K562 (cell line): Measurements from ENCODE around the gene TMEM154. TPM values are rescaled to one million over a fixed set of nuclear protein-coding genes. Genes with fewer than 3 reads are reported as not detected.

Experiments used
- ATAC-seq: fragments of 200-7000 bp; cut with Tn5 transposase; 3 replicates; pipeline ENCODE4 v1.9.1; 2020; ENCODE audit warnings: moderate library complexity
- BruUV-seq: library from RNA; stranded (reverse); fragments of 400-500 nt; replicated peaks from 2 replicates; lab custom pipeline; 2021; lab: Mats Ljungman, UMichigan
- CTCF ChIA-PET: fragments of 300-600 bp; formaldehyde crosslinking; extraction: SDS; loops from one replicate; lab custom pipeline; 2021; ENCODE audit warnings: low intra/inter-chr PET ratio; lab: Yijun Ruan, JAX
- POLR2A ChIA-PET: fragments of 300-600, 350-650 bp; sonication (Branson Sonifier 250); formaldehyde crosslinking; extraction: SDS; loops from one replicate; lab custom pipeline; 2021; ENCODE audit warnings: antibody characterized with exemption, inconsistent platforms; lab: Yijun Ruan, JAX
- DNase-seq, 4 experiments: peaks; one replicate each; pipeline versions ENCODE4 v3.0.0 to v3.0.0-alpha.2; 2011 to 2018; ENCODE audit warnings: low spot score in 3 of 4, mixed read lengths in 3 of 4; ENCODE audit errors: extremely low read depth in 1 of 4
- FAIRE-seq: peaks from 2 replicates; lab custom pipeline; 2011; peaks lifted over from hg19 to GRCh38; lab: Jason Lieb, UNC
- H2AFZ ChIP-seq: 2 replicates; pipeline ENCODE4 v1.6.0; 2011; ENCODE audit warnings: low read depth, low read length, control low read depth, inconsistent platforms
- H3K27ac ChIP-seq: fragments of 200-600 bp; 3 replicates; pipeline ENCODE4 v1.8.0; 2011; ENCODE audit warnings: low read depth, mild to moderate bottlenecking, control low read depth, inconsistent platforms, low read length, moderate library complexity, mixed read lengths; ENCODE audit errors: extremely low read depth
- H3K27me3 ChIP-seq, 2 experiments: fragments of 300-600 bp in 1 of 2; 2 replicates in 1 of 2; 3 replicates in 1 of 2; pipeline versions ENCODE4 v1.6.0 to v1.8.0; 2011; ENCODE audit warnings: inconsistent platforms in 2 of 2, low read length in 2 of 2, mild to moderate bottlenecking in 1 of 2, mixed read lengths in 1 of 2, moderate library complexity in 1 of 2; ENCODE audit not compliant: control insufficient read depth in 2 of 2, insufficient read depth in 2 of 2
- H3K36me3 ChIP-seq: fragments of 300-600 bp; 3 replicates; pipeline ENCODE4 v1.8.0; 2011; ENCODE audit warnings: mild to moderate bottlenecking, low read length, inconsistent platforms; ENCODE audit not compliant: control insufficient read depth, insufficient read depth
- H3K4me1 ChIP-seq, 2 experiments: fragments of 200-600 bp in 1 of 2; replicated peaks in 1 of 2; 2 replicates in 1 of 2; 3 replicates in 1 of 2; pipeline versions ENCODE4 v1.5.1 to v1.8.0; 2011; ENCODE audit warnings: inconsistent platforms in 2 of 2, low read length in 2 of 2, mild to moderate bottlenecking in 1 of 2, mixed read lengths in 1 of 2, moderate library complexity in 1 of 2; ENCODE audit not compliant: control insufficient read depth in 2 of 2, insufficient read depth in 2 of 2
- H3K4me2 ChIP-seq: 2 replicates; pipeline ENCODE4 v1.6.1; 2011; ENCODE audit warnings: low read length, control low read depth, inconsistent platforms, mixed read lengths; ENCODE audit not compliant: insufficient read depth
- H3K4me3 ChIP-seq: fragments of 200-600 bp; sonication (generic), shearing (Covaris generic); 2 replicates; pipeline ENCODE4 v1.5.1; 2016; ENCODE audit warnings: control low read depth, inconsistent platforms
- H3K79me2 ChIP-seq: fragments of 200-600 bp; 3 replicates; pipeline ENCODE4 v1.8.0; 2011; ENCODE audit warnings: low read length, inconsistent platforms; ENCODE audit not compliant: control insufficient read depth, insufficient read depth
- H3K9ac ChIP-seq, 2 experiments: 2 replicates each; pipeline versions ENCODE4 v1.6.0 to v1.6.1; 2011; ENCODE audit warnings: low read depth in 2 of 2, low read length in 2 of 2, control low read depth in 1 of 2, inconsistent platforms in 1 of 2, mild to moderate bottlenecking in 1 of 2, mixed read lengths in 1 of 2; ENCODE audit not compliant: insufficient read depth in 1 of 2
- H3K9me1 ChIP-seq: one replicate; pipeline ENCODE4 v1.6.0; 2011; ENCODE audit warnings: inconsistent platforms, mild to moderate bottlenecking, low read length, moderate library complexity; ENCODE audit not compliant: control insufficient read depth, insufficient read depth
- H3K9me3 ChIP-seq: replicated peaks from 2 replicates; pipeline ENCODE4 v1.5.1; 2011; ENCODE audit warnings: low read depth, low read length, inconsistent platforms; ENCODE audit not compliant: control insufficient read depth, insufficient read depth
- H4K20me1 ChIP-seq: replicated peaks from 2 replicates; pipeline ENCODE4 v1.6.1; 2011; ENCODE audit warnings: low read length, inconsistent platforms, mixed read lengths; ENCODE audit not compliant: control insufficient read depth, insufficient read depth
- ATF1 ChIP-seq, 2 experiments: fragments of 450-650 bp in 1 of 2; IDR thresholded peaks; 2 replicates each; pipeline ENCODE4 v1.6.1; 2016; ENCODE audit warnings: missing compliant biosample characterization in 1 of 2, missing genetic modification characterization in 1 of 2
- CBX8 ChIP-seq: fragments of 200-600 bp; sonication (generic); IDR thresholded peaks from 2 replicates; pipeline ENCODE4 v1.6.1; 2012; ENCODE audit warnings: borderline replicate concordance, mixed run types, low read depth, mild to moderate bottlenecking, moderate library complexity, mixed read lengths, low read length, control low read depth, inconsistent platforms; ENCODE audit not compliant: poor library complexity, severe bottlenecking; ENCODE audit errors: extremely low read depth
- CREBBP ChIP-seq: IDR thresholded peaks from one replicate; pipeline ENCODE4 v1.6.1; 2012; ENCODE audit warnings: low read depth, mild to moderate bottlenecking, control low read depth, inconsistent platforms, low read length
- FOSL1 ChIP-seq: fragments of 200-800 bp; sonication (Bioruptor generic); conservative IDR thresholded peaks from 2 replicates; pipeline ENCODE4 v1.6.1; 2016; ENCODE audit warnings: missing genetic modification characterization, missing compliant biosample characterization
- NFIC ChIP-seq: fragments of 450-650 bp; IDR thresholded peaks from 2 replicates; pipeline ENCODE4 v1.6.1; 2017; ENCODE audit warnings: mild to moderate bottlenecking, inconsistent platforms
- POLR2G ChIP-seq: fragments of 200-400 bp; formaldehyde crosslinking; IDR thresholded peaks from 2 replicates; pipeline ENCODE4 v1.6.1; 2017; ENCODE audit warnings: low read depth, mild to moderate bottlenecking, antibody characterized with exemption, low read length, moderate library complexity
- RBFOX2 ChIP-seq: fragments of 200-400 bp; formaldehyde crosslinking; IDR thresholded peaks from 2 replicates; pipeline ENCODE4 v1.6.1; 2017; ENCODE audit warnings: low read depth, mild to moderate bottlenecking, low read length, moderate library complexity
- ZNF584 ChIP-seq: fragments of 200-800 bp; sonication (Bioruptor generic); IDR thresholded peaks from 2 replicates; pipeline ENCODE4 v1.6.1; 2016; ENCODE audit warnings: low read depth, mild to moderate bottlenecking, missing genetic modification characterization, missing compliant biosample characterization
- ZNF639 ChIP-seq, 2 experiments: fragments of 200-800 bp in 1 of 2; sonication (Bioruptor generic) in 1 of 2; sonication (generic) in 1 of 2; formaldehyde crosslinking in 1 of 2; IDR thresholded peaks in 1 of 2; conservative IDR thresholded peaks in 1 of 2; 2 replicates each; pipeline versions ENCODE4 v1.5.0 to v1.6.1; 2016 to 2020; ENCODE audit warnings: missing compliant biosample characterization in 1 of 2, missing genetic modification characterization in 1 of 2, missing genetic modification reagents in 1 of 2
- WGBS: fragments of 100-300 bp; shearing (Covaris generic); methylation state at CpG from one replicate; pipeline ENCODE4 v1.1.6; 2016; ENCODE audit warnings: low coverage, mixed read lengths; ENCODE audit not compliant: insufficient coverage; ENCODE audit errors: missing lambda C conversion rate; 5-methylcytosine and 5-hydroxymethylcytosine counted together
- in situ Hi-C: fragments of 300-500 bp; cut with MboI; formaldehyde crosslinking; loops from 4 replicates; pipeline ENCODE4 v1.15.0; 2018; ENCODE audit warnings: inconsistent platforms, mixed read lengths
- intact Hi-C: fragments of 100-400 bp; cut with micrococcal nuclease; formaldehyde crosslinking; loops from 2 replicates; pipeline ENCODE4 v1.14.2; 2022
- polyA plus RNA-seq, 8 experiments: library from polyadenylated mRNA; depleted of rRNA in 4 of 8; stranded (reverse) in 5 of 8; unstranded in 3 of 8; fragments of >200 nt; fragmentation: Nextera tagmentation in 2 of 8; fragmentation: Illumina TruSeq in 1 of 8; extraction: Ambion mirVana in 2 of 8; extraction: Trizol in 1 of 8; gene quantifications; 2 replicates each; pipeline versions ENCODE4 v1.2.1 to v1.2.3, GENCODE V29; 2011 to 2014; ENCODE audit warnings: inconsistent platforms in 1 of 8, missing spikeins in 1 of 8
- total RNA-seq, 7 experiments: library from RNA; depleted of rRNA in 6 of 7; stranded (reverse); fragments of >200 nt in 6 of 7; fragmentation: Illumina TruSeq in 2 of 7; extraction: Trizol in 2 of 7; gene quantifications; 2 replicates each; pipeline versions ENCODE4 v1.2.1 to v1.2.3, GENCODE V29; 2011 to 2021; ENCODE audit warnings: low replicate concordance in 1 of 7

Gene TMEM154
- total and polyA plus RNA-seq, 9 of the 15 experiments (the other 6 are each of a cell fraction or from before 2014, with no cell fraction given), result 0.13 to 1.8 (median 0.58) TPM

GRCh38 chr4:152682143-152682941 lies 2.5 kb upstream of the TMEM154 start:
- Histone ChIP-seq H3K4me3 (no peak overlapping the region), H3K4me2 (no peak overlapping the region), H3K4me1 (peaks cover 0 to 4% of the 10 kb centered on the region in 2 experiments; a peak in 3 of 5 replicates), H3K9me1 (no peaks in the 10 kb centered on the region), H3K36me3 (no peaks in the 10 kb centered on the region), H4K20me1 (no peaks in the 10 kb centered on the region), H3K9ac (no peak overlapping the region), H3K79me2 (no peaks in the 10 kb centered on the region), H3K27me3 (peaks cover 7 to 39% of the 10 kb centered on the region in 2 experiments), H3K27ac (no peak overlapping the region), H3K9me3 (no peaks in the 10 kb centered on the region), H2AFZ (no peak overlapping the region)
- DNase-seq (no peak), FAIRE-seq (no peak), ATAC-seq (no peak)
- 5% methylated on average over 8 of the region's 9 CpGs for WGBS
- ChIA-PET CTCF (no interaction called here), POLR2A (interaction anchor here (0.6 to 1.4 kb wide), 3 partner anchors 8 to 21 kb away, joined by 3 read pairs; no protein-coding TSS in a partner anchor)
- in situ Hi-C loops (no loop called here), intact Hi-C loops (no loop called here)
- no TSS peak for BruUV-seq
- TF ChIP-seq ATF1 (CRISPR knock-in tag; IDR thresholded peaks at IDR 0.05), result no peak
- no peak for TF ChIP-seq ATF1 (tag; IDR thresholded peaks at IDR 0.05)
- peak; percentile 57 for TF ChIP-seq NFIC
- TF ChIP-seq RBFOX2, result no peak

- ATAC-seq (no peak), FAIRE-seq (no peak)
- POLR2A ChIA-PET, result interaction anchor here (0.7 to 1.4 kb wide), 2 partner anchors 7 to 13 kb away, joined by 3 read pairs; no protein-coding TSS in a partner anchor
- peak; percentile 50 for TF ChIP-seq FOSL1 (tag)
- peak; percentile 13 for TF ChIP-seq CBX8
- TF ChIP-seq ZNF639 (CRISPR knock-in tag; conservative IDR thresholded peaks at IDR 0.05 in 1 of 2, IDR thresholded peaks at IDR 0.05 in 1 of 2), result no peak
- TF ChIP-seq CREBBP, result no peak
- no peak for TF ChIP-seq POLR2G
- TF ChIP-seq ZNF584 (CRISPR knock-in tag), result 0 out of 2 replicates have a peak, but pooled peaks have one; percentile 24
Measured at GRCh38 chr4:152680988-152681603, 1.3 kb upstream of the TMEM154 start.

More at GRCh38 chr4:152680988-152681603, 1.3 kb upstream of the TMEM154 start:
- H4K20me1 ChIP-seq, result no peaks in the 10 kb centered on the region
- peaks cover 0 to 4% of the 10 kb centered on the region in 2 experiments; a peak in 3 of 5 replicates for H3K4me1 ChIP-seq
- CTCF ChIA-PET, result no interaction called here
- H3K36me3 ChIP-seq, result no peaks in the 10 kb centered on the region
- no TSS peak for BruUV-seq
- H3K9me1 ChIP-seq, result no peaks in the 10 kb centered on the region
- no peaks in the 10 kb centered on the region for H3K9me3 ChIP-seq
- intact Hi-C loops, result no loop called here
- no peaks in the 10 kb centered on the region for H3K79me2 ChIP-seq
- H3K27me3 ChIP-seq, result peaks cover 7 to 37% of the 10 kb centered on the region in 2 experiments
- H3K9ac ChIP-seq, result no peak overlapping the region
- in situ Hi-C loops, result no loop called here
- no peak overlapping the region for H2AFZ ChIP-seq
- no peak for DNase-seq
- H3K4me2 ChIP-seq, result no peak overlapping the region
- H3K4me3 ChIP-seq, result no peak overlapping the region
- H3K27ac ChIP-seq, result no peak overlapping the region
- WGBS, result 3% methylated on average over 8 of the region's 8 CpGs
